Measurements from ENCODE around the gene LRRC14B.

The LRRC14B gene

DNA sequence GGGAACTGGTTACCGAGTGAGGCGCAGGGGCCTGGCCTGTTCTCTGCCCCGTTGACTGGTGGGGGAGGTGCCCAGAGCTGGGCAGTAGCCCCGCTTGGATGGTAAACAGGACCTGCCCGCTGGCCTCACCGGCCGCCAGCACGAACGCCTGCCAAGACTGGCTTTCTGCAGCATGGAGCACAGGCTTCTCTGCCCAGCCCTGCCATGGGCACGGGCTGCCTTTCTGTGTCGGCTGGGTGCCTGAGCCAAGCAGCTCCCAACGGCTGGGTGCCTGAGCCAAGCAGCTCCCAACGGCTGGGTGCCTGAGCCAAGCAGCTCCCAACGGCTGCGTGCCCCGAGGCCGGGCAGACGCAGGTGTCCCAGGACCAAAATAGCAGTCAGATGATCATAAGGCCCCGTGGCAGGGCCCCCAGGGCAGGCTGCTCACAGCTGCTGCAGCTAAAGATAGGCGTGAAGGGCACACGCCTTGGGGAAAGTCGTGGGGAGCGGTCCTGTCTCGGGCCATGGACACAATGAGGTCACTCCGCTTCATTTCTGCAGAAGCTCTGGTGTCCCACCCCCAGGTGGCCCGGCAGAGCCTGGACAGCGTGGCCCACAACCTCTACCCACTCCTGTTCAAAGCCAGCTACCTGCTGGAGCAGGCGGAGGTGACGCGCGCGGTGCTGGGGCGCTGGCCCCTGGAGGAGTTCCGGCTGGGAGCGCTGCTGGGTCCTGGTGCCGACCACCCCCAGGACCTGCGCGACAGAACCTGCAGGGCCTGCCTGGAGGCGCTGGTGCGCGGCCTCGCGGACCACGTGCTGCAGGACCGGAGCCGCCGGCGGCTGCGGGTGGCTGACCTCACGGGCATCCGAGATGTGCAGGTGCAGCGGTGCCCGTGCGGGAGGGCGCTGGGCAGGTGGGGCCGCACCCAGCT lies at the start of gene LRRC14B:
LRRC14B (plus strand) TSS at position 460 of the 913 bp plus-strand sequence; CDS start at position 504, 44 bp downstream.
- no peak within 1 kb of the TSS for H3K4me3 Mint-ChIP-seq
- H3K4me1 Mint-ChIP-seq (ENCODE audit: low read depth) = peaks cover 15% of the 10 kb centered on the region
- no peaks in the 10 kb centered on the region for H3K36me3 Mint-ChIP-seq (ENCODE audit: low read depth)
- no peaks in the 10 kb centered on the region for H3K9me3 Mint-ChIP-seq
- H3K27ac Mint-ChIP-seq = no peak within 1 kb of the TSS
- peaks cover 8% of the 10 kb centered on the region for H3K27me3 Mint-ChIP-seq

DNA sequence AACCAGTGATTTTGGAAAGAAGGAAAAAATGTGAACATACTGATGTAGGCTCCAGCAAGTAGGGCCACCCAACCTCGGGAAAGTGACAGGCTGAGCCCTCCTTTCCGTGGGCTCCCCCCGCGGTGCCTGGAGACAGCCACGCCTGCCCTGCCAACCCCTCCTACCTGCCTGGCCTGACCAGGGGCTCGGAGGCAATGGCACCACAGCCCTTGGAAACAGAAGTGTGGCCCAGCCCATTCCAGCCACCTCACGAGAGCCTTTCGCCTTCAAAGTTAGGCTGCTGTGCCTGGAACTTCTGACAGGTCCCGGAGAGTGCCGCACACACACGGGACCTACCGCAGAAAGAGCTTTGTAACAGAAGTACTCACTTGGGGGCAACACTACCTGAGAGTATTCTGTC lies 49.5 kb upstream of the LRRC14B start:
- Mint-ChIP-seq H3K4me1 (ENCODE audit: low read depth) (no peaks in the 10 kb centered on the region), H3K4me3 (no peak overlapping the region), H3K9me3 (peaks cover 1% of the 10 kb centered on the region), H3K27me3 (no peaks in the 10 kb centered on the region), H3K27ac (no peak overlapping the region), H3K36me3 (ENCODE audit: low read depth) (no peaks in the 10 kb centered on the region)

DNA sequence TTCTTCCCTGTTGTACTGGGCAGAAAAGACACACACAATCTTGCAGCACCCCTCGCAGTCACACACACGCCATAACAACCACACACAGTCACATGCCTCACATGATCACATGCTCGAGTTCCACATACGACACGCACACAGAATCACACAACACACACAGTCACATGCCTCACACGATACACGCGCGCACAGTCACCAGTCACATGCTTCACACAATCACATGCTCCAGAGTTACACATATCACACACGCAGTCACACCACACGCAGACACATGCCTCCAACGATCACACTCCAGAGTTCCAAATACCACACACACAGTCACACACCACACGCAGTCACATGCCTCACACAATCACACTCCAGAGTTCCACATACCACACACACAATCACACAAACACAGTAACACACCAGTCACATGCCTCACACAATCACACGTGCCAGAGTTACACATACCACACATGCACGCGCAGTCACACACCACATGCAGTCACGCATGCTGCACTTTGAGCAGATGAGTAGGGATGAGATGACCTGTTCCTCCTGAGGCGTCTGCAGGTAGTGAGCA lies 49.0 kb upstream of the LRRC14B start:
- Mint-ChIP-seq H3K27ac (no peak overlapping the region), H3K4me3 (no peak overlapping the region), H3K4me1 (ENCODE audit: low read depth) (no peaks in the 10 kb centered on the region)

DNA sequence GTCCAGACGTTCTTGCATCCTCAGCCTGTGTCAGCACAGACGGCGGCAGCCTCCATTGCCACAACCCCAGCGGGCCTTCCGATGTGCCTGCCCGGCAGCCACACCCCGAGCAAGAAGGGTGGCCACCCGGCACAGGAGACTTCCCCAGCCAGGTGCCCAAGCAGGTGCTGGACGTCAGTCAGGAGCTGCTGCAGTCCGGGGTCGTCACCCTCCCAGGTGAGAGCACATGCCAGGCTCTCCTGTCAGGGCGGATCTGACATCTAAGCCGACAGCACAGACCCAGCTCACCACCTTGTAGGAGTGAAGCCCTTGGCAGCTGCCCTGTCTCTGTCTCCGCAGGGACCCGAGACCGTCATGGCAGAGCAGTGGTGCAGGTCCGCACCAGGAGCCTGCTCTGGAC lies 48.3 kb upstream of the LRRC14B start:
- Mint-ChIP-seq H3K36me3 (ENCODE audit: low read depth) (no peaks in the 10 kb centered on the region), H3K4me3 (no peak overlapping the region), H3K27ac (no peak overlapping the region), H3K4me1 (ENCODE audit: low read depth) (no peaks in the 10 kb centered on the region), H3K27me3 (peaks cover 4% of the 10 kb centered on the region), H3K9me3 (peaks cover 14% of the 10 kb centered on the region)

More for the DNA sequence above, 49.0 kb upstream of the LRRC14B start:
- Mint-ChIP-seq H3K9me3 (peaks cover 7% of the 10 kb centered on the region), H3K36me3 (ENCODE audit: low read depth) (no peaks in the 10 kb centered on the region), H3K27me3 (no peaks in the 10 kb centered on the region)

DNA sequence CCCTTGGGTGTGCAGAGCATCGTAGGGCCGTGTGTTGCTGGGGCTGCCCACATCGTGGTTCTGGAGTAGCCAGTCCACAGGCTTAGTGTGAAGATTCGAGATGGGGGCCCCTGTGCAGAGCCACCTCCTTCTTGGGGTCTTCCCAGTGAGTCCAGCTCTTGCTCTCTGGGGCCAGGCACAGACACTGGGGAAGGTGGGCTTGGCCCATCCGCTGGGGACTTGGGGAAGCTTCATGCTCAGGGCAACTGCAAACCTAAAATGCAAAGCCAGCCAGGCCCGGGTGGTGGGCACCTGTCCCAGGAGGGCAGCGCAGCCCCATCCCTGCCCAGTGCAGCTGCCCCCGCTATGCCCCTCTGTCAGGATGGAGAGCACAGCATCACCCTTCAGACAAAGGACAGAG lies 46.4 kb upstream of the LRRC14B start:
- Mint-ChIP-seq H3K9me3 (peaks cover 19% of the 10 kb centered on the region), H3K4me1 (ENCODE audit: low read depth) (no peaks in the 10 kb centered on the region), H3K4me3 (no peak overlapping the region), H3K27ac (no peak overlapping the region), H3K27me3 (peaks cover 9% of the 10 kb centered on the region), H3K36me3 (ENCODE audit: low read depth) (no peaks in the 10 kb centered on the region)

DNA sequence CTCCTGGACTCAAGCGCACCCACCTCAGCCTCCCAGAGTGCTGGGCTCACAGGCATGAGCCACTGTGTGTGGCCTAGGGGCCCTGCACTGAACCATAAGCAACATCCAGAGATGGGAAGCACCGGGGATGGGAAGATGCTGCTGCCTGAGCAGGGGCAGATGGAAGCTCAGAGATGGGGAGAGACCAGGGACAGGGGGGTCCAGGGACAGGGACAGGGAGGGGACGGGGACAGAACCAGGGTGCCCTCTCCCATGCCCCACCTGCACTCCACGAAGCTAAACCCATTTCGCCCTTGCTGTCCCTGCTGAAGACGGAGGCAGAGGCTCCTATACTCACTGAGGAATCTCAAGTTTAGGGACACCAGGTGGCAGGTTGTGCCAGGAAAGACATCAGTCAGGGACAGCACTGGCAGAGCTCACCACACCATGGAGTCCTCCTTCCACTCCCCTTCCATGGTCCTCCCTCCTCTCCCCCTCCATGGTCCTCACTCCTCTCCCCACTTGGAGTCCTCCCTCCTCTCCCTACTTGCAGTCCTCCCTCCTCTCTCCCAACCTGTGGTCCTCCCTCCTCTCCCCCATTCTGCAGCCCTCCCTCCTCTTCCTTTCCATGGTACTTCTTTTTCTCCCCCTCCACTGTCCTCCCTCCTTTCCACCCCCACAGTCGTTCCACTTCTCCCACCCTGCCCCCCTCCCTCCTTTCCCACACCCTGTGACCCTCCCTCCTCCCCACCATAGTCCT lies 45.5 kb upstream of the LRRC14B start:
- H3K9me3 Mint-ChIP-seq = peaks cover 19% of the 10 kb centered on the region
- no peaks in the 10 kb centered on the region for H3K36me3 Mint-ChIP-seq (ENCODE audit: low read depth)
- no peak overlapping the region for H3K4me3 Mint-ChIP-seq
- no peak overlapping the region for H3K27ac Mint-ChIP-seq
- peaks cover 9% of the 10 kb centered on the region for H3K27me3 Mint-ChIP-seq
- no peaks in the 10 kb centered on the region for H3K4me1 Mint-ChIP-seq (ENCODE audit: low read depth)

DNA sequence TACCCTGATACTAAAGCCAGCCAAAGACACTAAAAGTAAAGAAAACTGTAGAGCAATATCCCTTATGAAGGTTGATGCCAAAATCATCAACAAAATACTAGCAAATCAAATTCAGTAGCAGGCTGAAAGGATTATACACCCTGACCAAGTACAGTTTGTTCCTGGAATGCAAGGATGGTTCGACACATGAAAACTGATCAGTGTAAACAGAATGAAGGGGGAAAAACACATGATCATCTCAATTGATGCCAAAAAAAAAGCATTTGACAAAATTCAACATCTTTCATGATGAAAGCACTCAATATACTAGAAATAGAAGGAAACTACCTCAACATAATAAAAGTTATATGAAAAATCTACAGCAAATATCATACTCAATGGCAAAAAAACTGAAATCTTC lies 43.5 kb upstream of the LRRC14B start:
- Mint-ChIP-seq H3K36me3 (ENCODE audit: low read depth) (no peaks in the 10 kb centered on the region), H3K4me3 (no peak overlapping the region), H3K9me3 (peaks cover 19% of the 10 kb centered on the region), H3K4me1 (ENCODE audit: low read depth) (no peaks in the 10 kb centered on the region), H3K27me3 (peaks cover 9% of the 10 kb centered on the region), H3K27ac (no peak overlapping the region)

DNA sequence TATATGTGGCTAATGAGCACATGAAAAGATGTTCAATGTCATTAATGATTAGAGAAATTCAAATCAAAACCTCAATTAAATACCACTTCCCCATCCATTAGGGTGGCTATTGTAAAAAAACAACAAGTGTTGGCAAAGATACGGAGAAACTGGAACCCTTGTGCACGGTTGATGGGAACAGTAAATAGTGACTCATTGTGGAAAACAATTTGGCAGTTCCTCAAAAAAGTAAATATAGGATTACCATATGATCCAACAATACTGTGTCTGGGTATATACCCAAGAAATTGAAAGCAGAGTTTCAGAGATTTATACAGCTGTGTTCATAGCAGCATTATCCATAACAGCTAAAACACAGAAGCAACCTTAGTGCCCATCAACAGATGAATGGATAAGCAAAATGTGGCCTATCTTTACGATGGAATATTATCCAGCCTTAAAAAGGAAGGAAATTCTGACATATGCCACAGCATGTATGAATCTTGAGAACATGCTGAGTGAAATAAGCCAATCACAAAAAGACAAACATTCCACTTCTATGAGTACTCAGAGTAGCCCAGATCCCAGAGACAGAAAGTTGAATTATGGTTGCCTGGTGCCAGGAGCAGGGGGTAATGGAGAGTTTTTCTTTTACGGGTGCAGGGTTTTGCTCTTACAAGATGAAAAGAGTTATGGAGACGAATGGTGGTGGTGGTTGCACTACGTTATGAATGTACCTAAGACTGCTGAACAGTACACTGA lies 41.4 kb upstream of the LRRC14B start:
- no peak overlapping the region for H3K27ac Mint-ChIP-seq
- peaks cover 19% of the 10 kb centered on the region for H3K9me3 Mint-ChIP-seq
- no peaks in the 10 kb centered on the region for H3K4me1 Mint-ChIP-seq (ENCODE audit: low read depth)
- H3K27me3 Mint-ChIP-seq = peaks cover 9% of the 10 kb centered on the region
- no peaks in the 10 kb centered on the region for H3K36me3 Mint-ChIP-seq (ENCODE audit: low read depth)
- no peak overlapping the region for H3K4me3 Mint-ChIP-seq

DNA sequence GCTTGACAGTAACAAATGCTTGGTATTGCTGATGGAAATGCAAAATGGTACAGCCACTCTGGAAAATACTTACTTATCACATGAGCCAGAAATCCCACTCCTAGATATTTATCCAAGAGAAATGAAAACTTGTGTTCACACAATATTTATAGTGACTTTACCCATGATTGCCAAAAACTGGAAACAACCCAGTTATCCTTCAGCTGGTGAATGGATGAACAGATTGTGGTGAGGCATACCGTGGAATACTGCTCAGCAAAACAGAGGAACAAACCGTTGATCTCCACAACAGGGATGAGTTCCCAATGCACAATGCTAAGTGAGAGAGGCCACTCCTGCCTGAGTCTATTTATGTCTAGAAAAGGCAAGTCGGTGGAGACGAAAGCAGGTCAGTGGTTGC lies 40.5 kb upstream of the LRRC14B start:
- no peak overlapping the region for H3K4me3 Mint-ChIP-seq
- H3K27me3 Mint-ChIP-seq = peaks cover 9% of the 10 kb centered on the region
- no peaks in the 10 kb centered on the region for H3K4me1 Mint-ChIP-seq (ENCODE audit: low read depth)
- H3K36me3 Mint-ChIP-seq (ENCODE audit: low read depth) = no peaks in the 10 kb centered on the region
- H3K27ac Mint-ChIP-seq = no peak overlapping the region
- peaks cover 19% of the 10 kb centered on the region for H3K9me3 Mint-ChIP-seq

DNA sequence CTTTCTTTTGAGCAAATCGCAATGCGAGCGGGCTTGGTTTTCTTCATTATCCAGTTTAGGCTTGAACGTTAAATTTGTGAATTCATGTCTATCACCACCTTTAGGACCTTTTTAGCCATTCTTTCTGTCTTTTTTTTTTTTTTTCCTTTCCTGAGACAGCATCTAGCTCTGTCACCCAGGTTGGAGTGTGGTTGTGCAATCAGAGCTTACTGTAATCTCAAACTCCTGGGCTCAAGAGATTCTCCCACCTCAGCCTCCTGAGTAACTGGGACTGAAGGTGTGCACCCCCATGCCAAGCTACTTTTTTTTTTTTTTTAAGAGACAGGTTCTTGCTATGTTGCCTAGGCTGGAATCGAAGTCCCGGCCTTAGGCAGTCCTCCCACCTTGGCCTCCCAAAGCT lies 39.2 kb upstream of the LRRC14B start:
- Mint-ChIP-seq H3K36me3 (ENCODE audit: low read depth) (no peaks in the 10 kb centered on the region), H3K9me3 (peaks cover 15% of the 10 kb centered on the region), H3K4me3 (no peak overlapping the region), H3K27ac (no peak overlapping the region), H3K27me3 (peaks cover 9% of the 10 kb centered on the region), H3K4me1 (ENCODE audit: low read depth) (no peaks in the 10 kb centered on the region)

DNA sequence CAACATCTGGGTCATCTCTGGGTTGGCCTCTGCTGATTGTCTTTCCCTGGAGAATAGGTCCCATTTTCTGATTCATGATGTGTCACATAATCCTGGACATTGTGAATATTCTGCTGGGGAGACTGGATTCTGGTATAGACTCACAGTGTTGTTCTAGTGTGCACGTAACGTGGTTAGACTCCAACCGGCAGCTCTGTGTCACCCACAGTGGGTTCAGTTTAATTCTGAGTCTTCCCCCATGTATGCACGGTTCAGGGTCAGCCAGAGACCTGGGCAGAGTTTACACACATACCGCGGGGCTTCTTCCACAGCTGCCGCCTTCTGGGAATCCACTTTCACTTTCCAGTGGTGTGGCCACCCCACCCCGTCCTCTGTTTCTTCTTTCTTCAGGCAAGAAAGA lies 38.0 kb upstream of the LRRC14B start:
- Mint-ChIP-seq H3K4me1 (ENCODE audit: low read depth) (no peaks in the 10 kb centered on the region), H3K4me3 (no peak overlapping the region), H3K9me3 (peaks cover 3% of the 10 kb centered on the region), H3K27me3 (peaks cover 3% of the 10 kb centered on the region), H3K27ac (no peak overlapping the region), H3K36me3 (ENCODE audit: low read depth) (no peaks in the 10 kb centered on the region)

DNA sequence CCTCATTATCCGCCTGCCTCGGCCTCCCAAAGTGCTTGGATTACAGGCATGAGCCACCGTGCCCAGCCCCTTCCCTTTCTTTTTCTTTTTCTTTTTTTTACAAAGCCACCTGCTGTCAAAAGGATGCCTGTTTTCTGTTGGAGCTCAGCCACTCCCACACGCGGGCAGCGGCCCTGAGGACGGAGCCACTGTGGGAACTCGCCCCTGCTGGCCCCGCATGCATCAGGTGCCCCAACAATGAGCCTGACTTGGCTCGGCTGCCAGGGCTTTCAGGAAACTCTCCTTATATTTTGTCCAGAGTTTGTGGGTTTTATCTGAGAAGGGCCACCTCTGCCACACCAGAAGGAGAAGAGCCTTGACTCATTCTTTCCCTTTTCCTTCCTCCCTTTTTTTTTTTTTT lies 37.1 kb upstream of the LRRC14B start:
- Mint-ChIP-seq H3K9me3 (no peaks in the 10 kb centered on the region), H3K27me3 (peaks cover under 1% of the 10 kb centered on the region), H3K4me1 (ENCODE audit: low read depth) (no peaks in the 10 kb centered on the region), H3K4me3 (no peak overlapping the region), H3K36me3 (ENCODE audit: low read depth) (no peaks in the 10 kb centered on the region), H3K27ac (no peak overlapping the region)

DNA sequence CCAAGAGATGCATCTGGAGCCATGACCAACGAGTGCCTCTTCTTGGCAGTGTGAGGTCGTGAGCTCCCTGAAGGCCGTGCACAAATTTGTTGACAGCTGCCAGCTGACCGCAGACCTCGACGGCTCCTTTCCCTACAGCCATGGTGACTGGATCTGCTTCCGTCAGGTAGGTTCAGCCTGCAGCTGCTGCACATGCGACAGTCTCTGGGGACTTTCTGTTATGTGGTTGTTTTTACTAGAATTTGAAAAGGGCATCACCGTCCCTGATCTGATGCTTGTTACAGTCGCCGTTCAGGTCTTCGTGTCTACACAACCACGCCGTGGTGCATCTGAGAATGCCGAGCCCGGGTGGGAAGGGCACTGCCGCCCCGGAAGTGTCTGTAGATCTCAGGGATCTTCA lies 36.5 kb upstream of the LRRC14B start:
- Mint-ChIP-seq H3K36me3 (ENCODE audit: low read depth) (no peaks in the 10 kb centered on the region), H3K4me1 (ENCODE audit: low read depth) (no peaks in the 10 kb centered on the region), H3K27ac (no peak overlapping the region), H3K27me3 (peaks cover 7% of the 10 kb centered on the region), H3K9me3 (no peaks in the 10 kb centered on the region), H3K4me3 (no peak overlapping the region)

DNA sequence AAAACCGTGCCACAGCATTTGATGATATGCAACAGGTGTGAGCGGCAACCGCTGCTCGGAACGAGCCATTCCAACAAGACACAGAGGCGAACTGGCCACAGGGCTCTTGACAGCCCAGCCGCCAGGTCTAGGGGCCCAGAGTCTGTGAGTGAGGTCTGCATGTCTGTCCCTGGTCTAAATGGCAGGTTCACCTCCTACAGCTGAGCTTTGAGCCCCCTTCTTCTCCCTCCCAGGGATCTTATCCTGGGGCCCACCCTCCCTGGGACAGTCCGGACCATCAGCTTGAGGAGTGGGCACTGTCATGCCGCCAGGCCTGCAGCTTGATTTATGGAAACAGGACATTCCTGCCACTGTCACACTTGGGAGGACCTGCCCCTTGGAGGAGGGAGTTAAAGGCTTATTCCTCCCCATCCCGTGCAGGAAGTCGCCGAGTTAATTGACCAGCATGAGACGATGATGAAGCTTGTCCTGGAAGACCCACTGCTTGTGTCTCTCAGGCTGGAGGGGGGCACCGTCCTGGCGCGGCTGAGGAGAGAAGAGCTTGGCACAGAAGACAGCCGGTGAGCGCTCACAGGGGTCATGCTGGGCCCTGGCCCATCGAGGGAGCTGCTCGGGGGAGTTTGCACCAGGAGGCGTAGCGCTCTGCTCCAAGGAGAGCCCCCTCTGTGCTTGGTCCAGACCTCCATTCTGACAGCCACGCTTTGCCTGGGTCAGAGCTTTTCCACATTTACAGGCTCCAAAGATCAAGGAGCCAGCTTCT lies 35.5 kb upstream of the LRRC14B start:
- Mint-ChIP-seq H3K36me3 (ENCODE audit: low read depth) (no peaks in the 10 kb centered on the region), H3K27ac (no peak overlapping the region), H3K4me1 (ENCODE audit: low read depth) (no peaks in the 10 kb centered on the region), H3K9me3 (no peaks in the 10 kb centered on the region), H3K4me3 (no peak overlapping the region), H3K27me3 (peaks cover 8% of the 10 kb centered on the region)

Data from stimulated activated naive CD8-positive, alpha-beta T cell treated with anti-CD3 and anti-CD28 coated beads, Interleukin-15, Interleukin-2, amounts not matched to agents 100 ng/mL and 50 ng/mL, for 24 hours (primary cell).